ENCODE data around the gene CELF2.

Gene CELF2

GRCh38 chr10:11353006-11353896 lies 335.6 kb downstream of the CELF2 start:
- ChIA-PET CTCF (no interaction called here), POLR2A (no interaction called here)
- no peak for DNase-seq (ENCODE audit: low read depth, low spot score)

GRCh38 chr10:11354823-11355222 lies 337.2 kb downstream of the CELF2 start:
- POLR2A ChIA-PET = no interaction called here
- DNase-seq (ENCODE audit: low read depth, low spot score) = no peak
- TF ChIP-seq CTCF (IDR thresholded peaks at IDR 0.05; ENCODE audit: insufficient read depth, low read length, missing control alignments) = no peak
- no peak overlapping the region for H3K4me3 ChIP-seq (ENCODE audit: low read depth, low read length)
- CTCF ChIA-PET = no interaction called here

More at GRCh38 chr10:11353006-11353896, 335.6 kb downstream of the CELF2 start:
- no peak overlapping the region for H3K4me3 ChIP-seq (ENCODE audit: low read depth, low read length)
- no peak for TF ChIP-seq CTCF (IDR thresholded peaks at IDR 0.05; ENCODE audit: insufficient read depth, low read length, missing control alignments)

- no peak for DNase-seq (ENCODE audit: low read depth, low spot score)
- H3K4me3 ChIP-seq (ENCODE audit: low read depth, low read length) = no peak overlapping the region
- CTCF ChIA-PET = no interaction called here
- POLR2A ChIA-PET = no interaction called here
- no peak for TF ChIP-seq CTCF (IDR thresholded peaks at IDR 0.05; ENCODE audit: insufficient read depth, low read length, missing control alignments)
Observed at GRCh38 chr10:11355592-11355991, 337.9 kb downstream of the CELF2 start.

GRCh38 chr10:11357439-11357838 lies 339.8 kb downstream of the CELF2 start:
- CTCF ChIA-PET = no interaction called here
- no peak for TF ChIP-seq CTCF (IDR thresholded peaks at IDR 0.05; ENCODE audit: insufficient read depth, low read length, missing control alignments)

GRCh38 chr10:11358011-11358410 lies 340.3 kb downstream of the CELF2 start:
- H3K4me3 ChIP-seq (ENCODE audit: low read depth, low read length) = no peak overlapping the region
- ChIA-PET POLR2A (no interaction called here), CTCF (no interaction called here)
- no peak for DNase-seq (ENCODE audit: low read depth, low spot score)
- TF ChIP-seq CTCF (IDR thresholded peaks at IDR 0.05; ENCODE audit: insufficient read depth, low read length, missing control alignments) = no peak

More at GRCh38 chr10:11357439-11357838, 339.8 kb downstream of the CELF2 start:
- POLR2A ChIA-PET = no interaction called here
- no peak for DNase-seq (ENCODE audit: low read depth, low spot score)
- H3K4me3 ChIP-seq (ENCODE audit: low read depth, low read length) = no peak overlapping the region

- no peak for TF ChIP-seq CTCF (IDR thresholded peaks at IDR 0.05; ENCODE audit: insufficient read depth, low read length, missing control alignments)
- CTCF ChIA-PET = interaction anchor here (0.6 kb wide), 1 partner anchor 1496 kb away, joined by 3 read pairs; no protein-coding TSS in a partner anchor
Observed at GRCh38 chr10:11358923-11359575, 341.4 kb downstream of the CELF2 start.

More at GRCh38 chr10:11358923-11359575, 341.4 kb downstream of the CELF2 start:
- POLR2A ChIA-PET = no interaction called here
- H3K4me3 ChIP-seq (ENCODE audit: low read depth, low read length) = no peak overlapping the region
- DNase-seq (ENCODE audit: low read depth, low spot score) = no peak
